GM19238 (cell line): ENCODE results near the gene HES6.

Experiments used
- DNase-seq: peaks from one replicate; pipeline ENCODE4 v3.0.0; 2011; ENCODE audit warnings: low spot score; ENCODE audit not compliant: insufficient read length

Gene HES6

GRCh38 chr2:238255151-238255551, 15.3 kb upstream of the HES6 start:
- DNase-seq, result no peak

GRCh38 chr2:238254095-238254723, 14.4 kb upstream of the HES6 start:
- no peak for DNase-seq

GRCh38 chr2:238252766-238253630, 13.2 kb upstream of the HES6 start:
- DNase-seq, result no peak

- no peak for DNase-seq
These were observed 12.1 kb upstream of the HES6 start for GRCh38 chr2:238251986-238252385.

GRCh38 chr2:238251331-238251730, 11.5 kb upstream of the HES6 start:
- DNase-seq, result no peak

- DNase-seq, result no peak
These were observed 11.1 kb upstream of the HES6 start for GRCh38 chr2:238250896-238251295.

GRCh38 chr2:238247841-238248453, 8.1 kb upstream of the HES6 start:
- no peak for DNase-seq

- no peak for DNase-seq
These were observed 7.4 kb upstream of the HES6 start for GRCh38 chr2:238247002-238247822.

- no peak for DNase-seq
These were observed 4.3 kb upstream of the HES6 start for GRCh38 chr2:238244151-238244550.

GRCh38 chr2:238243496-238244076, 3.7 kb upstream of the HES6 start:
- DNase-seq, result no peak

GRCh38 chr2:238242731-238243495, 3.1 kb upstream of the HES6 start:
- no peak for DNase-seq

GRCh38 chr2:238241970-238242369, 2.1 kb upstream of the HES6 start:
- DNase-seq, result no peak

GRCh38 chr2:238240757-238241711, 1.2 kb upstream of the HES6 start:
- DNase-seq, result peak; percentile 47

GRCh38 chr2:238239543-238239862, 335 bp downstream of the HES6 start:
- peak; percentile 37 for DNase-seq

- DNase-seq, result no peak
These were observed 884 bp downstream of the HES6 start for GRCh38 chr2:238238766-238239542.

- DNase-seq, result no peak
These were observed 1.5 kb downstream of the HES6 start for GRCh38 chr2:238238311-238238765.

GRCh38 chr2:238237431-238238135, 2.3 kb downstream of the HES6 start:
- DNase-seq, result no peak

- DNase-seq, result no peak
These were observed 3.3 kb downstream of the HES6 start for GRCh38 chr2:238236571-238236970.
